Osteocyte (in vitro differentiated cells): Measurements from ENCODE around the gene ACLY. TPM values are rescaled to one million over a fixed set of nuclear protein-coding genes. Genes with fewer than 3 reads are reported as not detected.
"Not testable (repeated sequence)": the region's sequence is repeated elsewhere in the genome, so short reads cannot be mapped to it uniquely, and the experiment has no call there.

Source experiments
- DNase-seq: peaks from one replicate; pipeline ENCODE4 v3.0.0; 2021; ENCODE audit warnings: mixed read lengths; ENCODE audit not compliant: unreplicated experiment; ENCODE audit errors: extremely low spot score
- H3K27ac Mint-ChIP-seq: one replicate; pipeline ENCODE4 v1.8.0; 2021; ENCODE audit warnings: mild to moderate bottlenecking, mixed read lengths; ENCODE audit not compliant: unreplicated experiment
- H3K27me3 Mint-ChIP-seq: one replicate; pipeline ENCODE4 v1.8.0; 2021; ENCODE audit warnings: mixed read lengths; ENCODE audit not compliant: unreplicated experiment
- H3K36me3 Mint-ChIP-seq: one replicate; pipeline ENCODE4 v1.8.0; 2021; ENCODE audit warnings: mixed read lengths; ENCODE audit not compliant: unreplicated experiment
- H3K4me1 Mint-ChIP-seq: one replicate; pipeline ENCODE4 v1.8.0; 2021; ENCODE audit warnings: mixed read lengths; ENCODE audit not compliant: unreplicated experiment
- H3K4me3 Mint-ChIP-seq: one replicate; pipeline ENCODE4 v1.8.0; 2021; ENCODE audit warnings: mild to moderate bottlenecking, moderate library complexity, mixed read lengths; ENCODE audit not compliant: unreplicated experiment
- H3K9me3 Mint-ChIP-seq: one replicate; pipeline ENCODE4 v1.8.0; 2021; ENCODE audit warnings: mixed read lengths; ENCODE audit not compliant: unreplicated experiment
- CTCF ChIP-seq: fragments of 200-600 bp; sonication (generic); IDR thresholded peaks from 2 replicates; pipeline ENCODE4 v1.5.0; 2021; ENCODE audit warnings: antibody characterized with exemption, mild to moderate bottlenecking, moderate library complexity
- total RNA-seq: library from RNA; stranded (reverse); gene quantifications from 2 replicates; pipeline ENCODE4 v1.2.1, GENCODE V29; 2021

The ACLY gene
- total RNA-seq, 1 donor from 2014 or later, result 141 TPM

GRCh38 chr17:41937970-41938954 lies 19.5 kb upstream of the ACLY start:
- H3K4me1 Mint-ChIP-seq, result no peaks in the 10 kb centered on the region
- no peak for TF ChIP-seq CTCF
- H3K27ac Mint-ChIP-seq, result no peak overlapping the region
- no peaks in the 10 kb centered on the region for H3K36me3 Mint-ChIP-seq
- H3K4me3 Mint-ChIP-seq, result no peak overlapping the region
- no peaks in the 10 kb centered on the region for H3K27me3 Mint-ChIP-seq
- DNase-seq, result no peak
- no peaks in the 10 kb centered on the region for H3K9me3 Mint-ChIP-seq

DNA sequence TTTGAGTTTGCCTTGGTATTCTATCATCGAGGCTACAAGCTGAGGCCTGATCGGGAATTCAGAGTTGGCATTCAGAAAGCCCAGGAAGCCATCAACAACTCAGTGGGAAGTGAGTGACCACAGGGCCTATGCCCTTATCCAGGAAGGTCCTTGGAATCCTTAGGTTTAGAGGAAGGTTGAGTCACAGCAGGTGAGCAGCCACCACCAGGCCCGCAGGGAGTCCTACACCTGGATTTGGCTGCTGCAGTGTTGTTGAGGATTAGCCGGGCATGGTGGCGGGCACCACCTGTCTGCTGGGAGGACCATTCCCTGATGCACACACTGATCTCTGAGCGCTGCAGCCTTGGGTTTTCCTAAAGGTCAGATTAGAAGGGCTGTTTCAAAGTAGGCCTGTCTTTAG lies 16.9 kb upstream of the ACLY start:
- Mint-ChIP-seq H3K9me3 (no peaks in the 10 kb centered on the region), H3K4me3 (no peak overlapping the region), H3K27me3 (no peaks in the 10 kb centered on the region), H3K4me1 (peaks cover under 1% of the 10 kb centered on the region), H3K36me3 (no peaks in the 10 kb centered on the region), H3K27ac (no peak overlapping the region)
- no peak for DNase-seq
- TF ChIP-seq CTCF, result no peak

DNA sequence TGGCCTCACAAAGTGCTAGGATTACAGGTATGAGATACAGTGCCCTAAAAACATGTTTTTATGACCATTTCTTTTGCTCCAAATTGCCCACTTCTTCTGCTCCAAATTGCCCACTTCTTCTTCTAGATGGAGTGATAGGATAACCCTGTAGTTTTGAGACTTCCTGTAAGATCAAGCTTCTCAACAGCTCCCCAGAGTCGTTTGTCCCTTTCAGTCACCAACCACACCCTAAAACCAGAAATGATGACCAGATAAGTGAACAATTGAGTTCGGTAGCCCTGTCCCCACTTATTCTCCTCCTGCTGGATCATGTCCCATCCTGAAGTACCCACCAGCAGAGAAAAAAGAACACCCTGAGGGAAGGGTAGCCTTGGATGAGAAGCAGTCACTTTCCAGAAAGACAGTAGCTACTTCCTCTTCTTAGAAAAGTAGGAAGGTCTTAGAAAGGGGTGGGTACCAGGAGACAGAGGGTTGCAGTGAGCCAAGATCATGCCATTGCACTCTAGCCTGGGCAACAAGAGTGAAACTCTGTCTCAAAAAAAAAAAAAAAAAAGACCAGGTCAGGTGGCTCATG lies 14.2 kb upstream of the ACLY start:
- H3K9me3 Mint-ChIP-seq, result no peaks in the 10 kb centered on the region
- no peak for TF ChIP-seq CTCF
- no peaks in the 10 kb centered on the region for H3K27me3 Mint-ChIP-seq
- H3K27ac Mint-ChIP-seq, result no peak overlapping the region
- H3K4me1 Mint-ChIP-seq, result peaks cover 13% of the 10 kb centered on the region
- H3K36me3 Mint-ChIP-seq, result no peaks in the 10 kb centered on the region
- H3K4me3 Mint-ChIP-seq, result no peak overlapping the region
- DNase-seq, result no peak

DNA sequence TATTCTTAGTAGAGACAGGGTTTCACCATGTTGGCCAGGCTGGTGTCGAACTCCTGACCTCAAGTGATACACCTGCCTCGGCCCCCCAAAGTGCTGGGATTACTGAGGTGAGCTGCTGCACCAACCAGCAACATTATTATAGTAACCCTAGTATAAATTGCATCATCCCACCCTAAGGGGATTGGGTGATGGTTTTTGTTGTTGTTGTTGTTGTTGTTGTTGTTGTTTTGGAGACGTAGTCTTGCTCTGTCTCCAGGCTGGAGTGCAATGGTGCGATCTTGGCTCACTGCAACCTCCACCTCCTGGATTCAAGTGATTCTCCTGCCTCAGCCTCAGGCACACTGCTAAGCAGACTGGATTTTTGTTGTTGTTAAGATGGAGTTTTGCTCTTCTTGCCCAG lies 13.0 kb upstream of the ACLY start:
- not testable (repeated sequence) for DNase-seq, H3K4me3 Mint-ChIP-seq, H3K27ac Mint-ChIP-seq, H3K27me3 Mint-ChIP-seq, H3K9me3 Mint-ChIP-seq, H3K36me3 Mint-ChIP-seq
- peaks cover 13% of the 10 kb centered on the region for H3K4me1 Mint-ChIP-seq

GRCh38 chr17:41930833-41931156 lies 12.0 kb upstream of the ACLY start:
- H3K36me3 Mint-ChIP-seq, H3K27me3 Mint-ChIP-seq, H3K9me3 Mint-ChIP-seq, DNase-seq: not testable (repeated sequence)
- Mint-ChIP-seq H3K27ac (peak overlapping the region; percentile 97), H3K4me3 (peak overlapping the region; percentile 90), H3K4me1 (peaks cover 13% of the 10 kb centered on the region)
